ENCODE results near the gene HIPK1. TPM values are rescaled to one million over a fixed set of nuclear protein-coding genes. Genes with fewer than 3 reads are reported as not detected.

Gene HIPK1
- total RNA-seq: 10 to 100 TPM; 59.4 to 81.8 (median 69.7) TPM

DNA sequence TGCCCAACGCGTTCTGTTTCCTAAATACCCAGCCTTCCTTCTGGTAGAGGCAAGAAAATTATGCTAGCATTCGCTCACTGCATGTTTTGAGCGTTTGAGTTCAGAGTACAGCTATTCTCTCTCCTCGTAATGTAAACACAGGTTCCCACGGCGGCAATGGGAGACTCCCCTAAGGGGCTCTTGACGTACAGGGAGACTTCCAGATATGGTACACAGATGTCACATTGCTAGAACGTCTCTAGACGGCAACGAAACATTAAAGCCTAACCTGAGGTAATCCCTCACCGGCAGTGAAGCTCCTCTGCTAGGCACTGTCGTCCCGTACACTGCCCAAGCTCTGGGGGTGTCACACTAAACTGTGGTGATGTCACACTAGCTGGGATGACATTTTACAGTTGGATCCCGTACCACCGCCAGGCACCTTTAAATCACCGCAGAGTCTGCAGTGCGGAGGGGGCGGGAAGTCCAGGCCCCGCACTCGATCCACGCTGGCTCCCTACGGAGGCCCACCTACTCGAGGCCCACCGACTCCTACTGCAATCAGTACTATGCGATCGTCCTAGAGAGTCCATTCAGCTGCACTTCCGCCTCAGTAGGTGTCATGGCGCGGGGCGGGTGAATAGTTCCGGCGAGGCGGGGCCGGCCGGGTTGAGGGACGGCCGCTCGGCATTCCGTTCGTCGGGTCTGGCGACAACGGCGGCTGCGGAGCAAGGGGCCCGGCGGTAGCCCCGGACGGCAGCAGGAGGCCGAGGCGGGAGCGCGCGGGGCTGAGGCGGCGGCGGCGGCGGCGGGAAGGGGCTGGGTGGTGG lies at the start of gene HIPK1:
Gene HIPK1 (plus strand): TSS at position 384 of the 809 bp plus-strand sequence.
- no peaks in the 10 kb centered on the region for H3K27me3 ChIP-seq
- H3K4me1 ChIP-seq: peaks cover 46% of the 10 kb centered on the region
- no peaks in the 10 kb centered on the region for H3K9me3 ChIP-seq
- 0% methylated on average over 12 of the region's 61 CpGs for WGBS
- no peak for TF ChIP-seq EP300 (IDR thresholded peaks at IDR 0.05)
- TF ChIP-seq POLR2A (IDR thresholded peaks at IDR 0.05): peak; percentile 15 to 60
- TF ChIP-seq, protein P1, sequence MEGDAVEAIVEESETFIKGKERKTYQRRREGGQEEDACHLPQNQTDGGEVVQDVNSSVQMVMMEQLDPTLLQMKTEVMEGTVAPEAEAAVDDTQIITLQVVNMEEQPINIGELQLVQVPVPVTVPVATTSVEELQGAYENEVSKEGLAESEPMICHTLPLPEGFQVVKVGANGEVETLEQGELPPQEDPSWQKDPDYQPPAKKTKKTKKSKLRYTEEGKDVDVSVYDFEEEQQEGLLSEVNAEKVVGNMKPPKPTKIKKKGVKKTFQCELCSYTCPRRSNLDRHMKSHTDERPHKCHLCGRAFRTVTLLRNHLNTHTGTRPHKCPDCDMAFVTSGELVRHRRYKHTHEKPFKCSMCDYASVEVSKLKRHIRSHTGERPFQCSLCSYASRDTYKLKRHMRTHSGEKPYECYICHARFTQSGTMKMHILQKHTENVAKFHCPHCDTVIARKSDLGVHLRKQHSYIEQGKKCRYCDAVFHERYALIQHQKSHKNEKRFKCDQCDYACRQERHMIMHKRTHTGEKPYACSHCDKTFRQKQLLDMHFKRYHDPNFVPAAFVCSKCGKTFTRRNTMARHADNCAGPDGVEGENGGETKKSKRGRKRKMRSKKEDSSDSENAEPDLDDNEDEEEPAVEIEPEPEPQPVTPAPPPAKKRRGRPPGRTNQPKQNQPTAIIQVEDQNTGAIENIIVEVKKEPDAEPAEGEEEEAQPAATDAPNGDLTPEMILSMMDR (IDR thresholded peaks at IDR 0.05): no peak
- peak in 2 of 3 donors; percentile 84 to 92 for TF ChIP-seq POLR2AphosphoS5 (IDR thresholded peaks at IDR 0.05)
- peak; percentile 95 for DNase-seq (ENCODE audit: low spot score in 2 of 2)
- H3K36me3 ChIP-seq: no peaks in the 10 kb centered on the region
- peak within 1 kb of the TSS; percentile 96 for H3K27ac ChIP-seq
- peak within 1 kb of the TSS; percentile 96 for H3K4me3 ChIP-seq

DNA sequence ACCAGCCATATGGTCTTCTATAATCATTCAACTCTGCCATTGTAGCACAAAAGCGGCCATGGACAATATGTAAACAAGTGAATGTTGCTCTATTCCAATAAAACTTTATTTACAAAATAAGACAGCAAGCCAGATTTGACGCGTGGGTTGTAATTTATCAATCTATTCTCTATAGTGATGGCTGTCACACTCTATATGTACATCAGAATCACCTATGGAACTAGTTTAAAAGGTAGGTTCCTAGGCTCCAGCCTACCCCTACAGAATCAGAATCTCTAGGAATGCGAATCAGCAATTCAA lies 49.4 kb upstream of the HIPK1 start:
- no peak for DNase-seq (ENCODE audit: low spot score in 2 of 2)
- WGBS: 93% methylated on average over 4 of the region's 4 CpGs
- Histone ChIP-seq H3K4me1 (no peaks in the 10 kb centered on the region), H3K4me3 (no peak overlapping the region), H3K27me3 (no peaks in the 10 kb centered on the region), H3K27ac (no peak overlapping the region), H3K36me3 (no peaks in the 10 kb centered on the region), H3K9me3 (no peaks in the 10 kb centered on the region)
- no peak for TF ChIP-seq EP300 (IDR thresholded peaks at IDR 0.05)
- TF ChIP-seq, protein P1 (IDR thresholded peaks at IDR 0.05): no peak
- no peak for TF ChIP-seq POLR2AphosphoS5 (IDR thresholded peaks at IDR 0.05)
- TF ChIP-seq POLR2A (IDR thresholded peaks at IDR 0.05): no peak

DNA sequence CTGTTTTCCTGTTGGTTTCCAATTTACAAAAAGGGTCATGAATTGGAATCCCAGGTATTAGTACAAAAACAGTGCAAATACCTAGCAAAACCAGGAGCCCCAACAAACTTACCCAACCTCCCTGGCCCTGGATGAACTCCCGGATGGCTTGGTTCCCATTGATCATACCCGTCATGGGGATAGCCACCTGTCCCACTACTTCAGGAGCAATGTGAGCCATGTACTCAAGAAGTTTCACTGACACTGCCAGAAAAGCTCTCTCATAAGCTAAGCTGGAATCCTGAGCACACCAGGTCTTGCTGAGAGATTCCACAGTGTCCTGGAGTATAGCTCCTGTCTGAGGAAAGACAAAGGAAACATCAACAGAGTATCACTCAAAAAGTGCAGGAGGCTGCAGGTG lies 47.5 kb upstream of the HIPK1 start:
- Histone ChIP-seq H3K27me3 (no peaks in the 10 kb centered on the region), H3K4me1 (no peaks in the 10 kb centered on the region), H3K27ac (no peak overlapping the region), H3K9me3 (no peaks in the 10 kb centered on the region), H3K4me3 (no peak overlapping the region), H3K36me3 (no peaks in the 10 kb centered on the region)
- TF ChIP-seq POLR2AphosphoS5 (IDR thresholded peaks at IDR 0.05) (no peak), EP300 (IDR thresholded peaks at IDR 0.05) (no peak), POLR2A (IDR thresholded peaks at IDR 0.05) (no peak)
- TF ChIP-seq, protein P1 (IDR thresholded peaks at IDR 0.05): no peak
- DNase-seq (ENCODE audit: low spot score in 2 of 2): no peak
- 79% methylated on average over 2 of the region's 2 CpGs for WGBS

DNA sequence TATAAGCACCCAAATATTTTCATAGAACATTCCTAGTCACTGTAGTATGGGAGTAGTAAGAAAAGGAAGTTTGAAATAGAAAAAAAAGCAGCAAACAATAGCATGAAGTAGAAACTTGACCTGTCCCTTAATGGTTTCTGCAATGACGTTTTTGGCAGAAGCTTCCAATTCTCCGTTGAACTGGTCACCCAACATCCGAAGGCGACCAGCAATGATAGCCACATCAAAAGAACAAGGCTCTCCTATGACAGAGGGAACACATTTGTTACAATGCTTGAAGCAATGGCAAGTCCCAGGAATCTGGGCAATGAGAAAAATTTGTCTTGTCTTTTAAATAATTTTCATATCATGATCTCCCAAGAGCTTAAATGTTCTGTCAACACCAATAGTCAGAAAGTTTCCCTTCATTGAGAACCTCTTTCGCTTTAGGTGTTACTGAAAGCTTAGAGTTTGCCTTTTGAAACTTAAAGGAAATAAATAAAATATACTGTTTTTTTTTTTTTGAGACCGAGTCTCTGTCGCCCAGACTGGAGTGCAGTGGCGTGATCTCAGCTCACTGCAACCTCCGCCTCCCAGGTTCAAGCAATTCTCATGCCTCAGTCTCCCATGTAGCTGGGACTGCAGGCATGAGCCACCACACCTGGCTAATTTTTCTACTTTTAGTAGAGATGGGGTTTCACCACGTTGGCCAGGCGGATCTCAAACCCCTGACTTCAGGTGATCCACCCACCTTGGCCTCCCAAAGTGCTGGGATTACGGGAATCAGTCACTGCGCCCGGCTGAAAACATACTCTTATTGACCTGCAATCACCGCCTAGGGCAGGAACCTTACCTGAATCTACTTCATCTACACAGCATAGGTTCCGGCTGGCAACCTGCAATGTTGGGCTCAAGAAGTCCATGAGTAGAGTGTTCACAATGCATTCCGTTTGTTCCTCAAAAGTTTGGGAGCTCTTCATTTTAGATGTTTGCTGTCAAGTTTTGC lies 42.4 kb upstream of the HIPK1 start:
- 79% methylated on average over 16 of the region's 17 CpGs for WGBS
- no peaks in the 10 kb centered on the region for H3K36me3 ChIP-seq
- no peaks in the 10 kb centered on the region for H3K27me3 ChIP-seq
- H3K4me1 ChIP-seq: no peaks in the 10 kb centered on the region
- TF ChIP-seq POLR2A (IDR thresholded peaks at IDR 0.05) (no peak), EP300 (IDR thresholded peaks at IDR 0.05) (no peak), POLR2AphosphoS5 (IDR thresholded peaks at IDR 0.05) (no peak)
- TF ChIP-seq, protein P1 (IDR thresholded peaks at IDR 0.05): no peak
- DNase-seq (ENCODE audit: low spot score in 2 of 2): no peak
- no peaks in the 10 kb centered on the region for H3K9me3 ChIP-seq
- H3K4me3 ChIP-seq: no peak overlapping the region
- H3K27ac ChIP-seq: no peak overlapping the region

Data from suprapubic skin (tissue), 4 donors.